ENCODE measurements around the gene SDC1. TPM values are rescaled to one million over a fixed set of nuclear protein-coding genes. Genes with fewer than 3 reads are reported as not detected.

SDC1 gene
- polyA plus RNA-seq, 1 experiment = 17.9 TPM

- Histone ChIP-seq H3K27ac (ENCODE audit: low read depth, low read length) (no peak overlapping the region), H3K27me3 (ENCODE audit: control insufficient read depth, insufficient read depth, low read length) (peaks cover 4% of the 10 kb centered on the region), H3K4me3 (ENCODE audit: low read depth, low read length) (no peak overlapping the region), H3K9me3 (ENCODE audit: control insufficient read depth, insufficient read depth, low read length) (no peaks in the 10 kb centered on the region)
- TF ChIP-seq CTCF (IDR thresholded peaks at IDR 0.05; ENCODE audit: low read depth, low read length) = no peak
- POLR2A ChIA-PET = interaction anchor here (0.7 kb wide), 1 partner anchor 113 kb away, joined by 5 read pairs; no protein-coding TSS in a partner anchor
- DNase-seq (ENCODE audit: low read depth, low spot score) = no peak
- CTCF ChIA-PET = no interaction called here
Observed at GRCh38 chr2:20232837-20233207, 7.9 kb upstream of the SDC1 start.

- H3K4me3 ChIP-seq (ENCODE audit: low read depth, low read length) = no peak overlapping the region
- H3K9me3 ChIP-seq (ENCODE audit: control insufficient read depth, insufficient read depth, low read length) = no peaks in the 10 kb centered on the region
- ChIA-PET CTCF (interaction anchor here (0.6 kb wide), 1 partner anchor 11 kb away, joined by 3 read pairs; no protein-coding TSS in a partner anchor), POLR2A (interaction anchor here (0.7 kb wide), 1 partner anchor 112 kb away, joined by 3 read pairs; no protein-coding TSS in a partner anchor)
- TF ChIP-seq CTCF (IDR thresholded peaks at IDR 0.05; ENCODE audit: low read depth, low read length) = no peak
- H3K27ac ChIP-seq (ENCODE audit: low read depth, low read length) = no peak overlapping the region
- H3K27me3 ChIP-seq (ENCODE audit: control insufficient read depth, insufficient read depth, low read length) = peaks cover 3% of the 10 kb centered on the region
- DNase-seq (ENCODE audit: low read depth, low spot score) = no peak
Observed at GRCh38 chr2:20231598-20232026, 6.7 kb upstream of the SDC1 start.

GRCh38 chr2:20231159-20231558 is 6.2 kb upstream of the SDC1 start:
- POLR2A ChIA-PET = interaction anchor here (0.7 kb wide), 1 partner anchor 111 kb away, joined by 3 read pairs; no protein-coding TSS in a partner anchor
- CTCF ChIA-PET = interaction anchor here (0.6 kb wide), 1 partner anchor 11 kb away, joined by 3 read pairs; no protein-coding TSS in a partner anchor
- Histone ChIP-seq H3K4me3 (ENCODE audit: low read depth, low read length) (no peak overlapping the region), H3K9me3 (ENCODE audit: control insufficient read depth, insufficient read depth, low read length) (no peaks in the 10 kb centered on the region), H3K27ac (ENCODE audit: low read depth, low read length) (no peak overlapping the region), H3K27me3 (ENCODE audit: control insufficient read depth, insufficient read depth, low read length) (peaks cover 2% of the 10 kb centered on the region)
- no peak for TF ChIP-seq CTCF (IDR thresholded peaks at IDR 0.05; ENCODE audit: low read depth, low read length)
- no peak for DNase-seq (ENCODE audit: low read depth, low spot score)

GRCh38 chr2:20230114-20230425 is 5.1 kb upstream of the SDC1 start:
- POLR2A ChIA-PET = no interaction called here
- Histone ChIP-seq H3K27me3 (ENCODE audit: control insufficient read depth, insufficient read depth, low read length) (no peaks in the 10 kb centered on the region), H3K27ac (ENCODE audit: low read depth, low read length) (no peak overlapping the region), H3K9me3 (ENCODE audit: control insufficient read depth, insufficient read depth, low read length) (no peaks in the 10 kb centered on the region), H3K4me3 (ENCODE audit: low read depth, low read length) (no peak overlapping the region)
- DNase-seq (ENCODE audit: low read depth, low spot score) = no peak
- TF ChIP-seq CTCF (IDR thresholded peaks at IDR 0.05; ENCODE audit: low read depth, low read length) = no peak
- CTCF ChIA-PET = no interaction called here

- Histone ChIP-seq H3K4me3 (ENCODE audit: low read depth, low read length) (no peak overlapping the region), H3K9me3 (ENCODE audit: control insufficient read depth, insufficient read depth, low read length) (no peaks in the 10 kb centered on the region), H3K27ac (ENCODE audit: low read depth, low read length) (no peak overlapping the region), H3K27me3 (ENCODE audit: control insufficient read depth, insufficient read depth, low read length) (no peaks in the 10 kb centered on the region)
- DNase-seq (ENCODE audit: low read depth, low spot score) = no peak
- no peak for TF ChIP-seq CTCF (IDR thresholded peaks at IDR 0.05; ENCODE audit: low read depth, low read length)
- CTCF ChIA-PET = no interaction called here
- POLR2A ChIA-PET = no interaction called here
Observed at GRCh38 chr2:20229322-20230113, 4.6 kb upstream of the SDC1 start.
